ENCODE results near the gene FAM13C.

FAM13C gene

GRCh38 chr10:59360605-59361405 is 1.5 kb downstream of the FAM13C start:
- DNase-seq, result no peak

GRCh38 chr10:59358576-59358975 is 3.8 kb downstream of the FAM13C start:
- no peak for DNase-seq

DNA sequence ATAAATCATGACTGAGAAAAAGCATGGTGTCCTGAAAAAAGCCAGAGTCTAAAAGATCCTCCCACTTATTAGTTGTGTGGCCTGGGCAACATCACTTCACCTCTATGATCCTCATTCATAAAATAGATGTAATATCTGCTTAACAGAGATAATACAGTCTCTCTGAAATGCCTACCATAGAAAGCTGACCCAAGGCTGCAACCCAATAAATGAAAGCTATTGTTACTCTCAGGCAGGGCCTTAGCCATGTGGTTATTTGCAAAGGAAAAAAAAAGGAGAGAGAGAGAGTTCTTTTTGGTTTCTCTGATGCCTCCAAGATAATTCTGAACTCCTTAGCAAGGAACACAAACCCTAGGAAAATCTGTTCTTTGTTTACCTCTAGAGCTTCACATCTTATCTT is 7.9 kb downstream of the FAM13C start:
- DNase-seq, result no peak

GRCh38 chr10:59350558-59350957 is 11.8 kb downstream of the FAM13C start:
- DNase-seq, result no peak

- DNase-seq, result no peak
These were observed 16.0 kb downstream of the FAM13C start for GRCh38 chr10:59346321-59346720.

- DNase-seq, result no peak
These were observed 19.6 kb downstream of the FAM13C start for GRCh38 chr10:59342723-59343122.

GRCh38 chr10:59342000-59342399 is 20.3 kb downstream of the FAM13C start:
- DNase-seq, result no peak

DNA sequence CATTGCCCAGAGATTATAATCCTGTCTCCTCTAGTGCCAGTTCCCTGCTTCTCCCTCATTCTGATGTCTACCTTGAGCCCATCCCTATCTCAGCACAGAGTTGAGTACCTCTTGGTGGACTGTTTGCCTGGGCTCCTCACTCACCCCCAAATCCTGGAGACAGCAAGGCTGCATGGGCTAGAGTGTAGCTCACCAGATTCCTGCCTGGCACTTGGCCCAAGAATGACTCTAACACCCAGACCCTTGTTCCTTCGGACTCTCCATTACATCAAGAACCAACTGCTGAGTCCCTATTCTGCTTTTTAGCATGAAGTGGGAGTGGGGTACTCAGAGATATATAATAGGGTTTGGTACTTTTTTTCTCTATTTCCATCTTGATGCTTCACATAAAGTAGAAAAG is 22.1 kb downstream of the FAM13C start:
- DNase-seq, result no peak

GRCh38 chr10:59339351-59339750 is 23.0 kb downstream of the FAM13C start:
- no peak for DNase-seq

DNA sequence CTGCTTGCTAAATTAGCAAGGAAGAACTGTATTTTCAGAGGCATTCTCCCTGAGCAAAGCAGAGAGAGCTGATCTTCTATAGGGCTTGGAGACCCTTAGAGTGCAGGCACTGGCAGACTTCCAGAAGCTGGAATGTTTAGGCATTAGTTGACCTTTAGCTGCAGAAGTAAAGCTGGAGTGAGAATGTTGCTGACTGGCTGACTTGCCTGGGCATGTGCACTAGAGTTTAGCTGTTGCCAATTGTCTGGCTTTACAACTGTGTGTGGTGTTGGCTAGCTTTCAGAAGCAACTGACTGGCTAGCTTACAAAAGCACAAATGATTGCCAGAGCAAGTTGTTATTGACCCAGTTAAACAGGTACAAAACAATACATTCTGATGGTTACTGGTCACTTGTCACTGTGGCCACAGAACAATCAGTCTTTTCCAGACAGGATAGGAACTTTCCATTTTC is 25.1 kb downstream of the FAM13C start:
- peak; percentile 75 for DNase-seq

GRCh38 chr10:59336632-59337031 is 25.7 kb downstream of the FAM13C start:
- no peak for DNase-seq

GRCh38 chr10:59335497-59335896 is 26.9 kb downstream of the FAM13C start:
- DNase-seq, result no peak

DNA sequence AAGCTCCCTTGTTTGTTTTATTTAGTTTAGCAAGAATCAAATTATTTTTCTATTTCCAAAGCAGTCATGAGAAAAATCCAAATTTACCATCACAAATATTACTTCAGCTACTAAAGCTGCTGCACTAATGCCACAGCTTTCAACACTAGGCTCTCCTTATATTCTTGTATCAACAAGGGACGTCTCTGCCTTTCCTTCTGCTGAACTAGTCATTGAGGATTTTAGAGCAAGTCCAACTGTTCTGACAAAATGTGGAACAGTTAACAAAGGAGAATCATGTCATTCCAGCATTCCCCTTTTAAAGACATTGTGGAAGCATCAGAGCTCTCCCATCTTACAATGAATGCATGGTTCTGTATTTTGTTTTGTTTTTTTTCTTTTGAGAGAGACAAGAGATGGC is 28.6 kb downstream of the FAM13C start:
- no peak for DNase-seq

GRCh38 chr10:59332581-59332980 is 29.8 kb downstream of the FAM13C start:
- DNase-seq, result no peak

GRCh38 chr10:59331661-59332060 is 30.7 kb downstream of the FAM13C start:
- DNase-seq, result no peak

DNA sequence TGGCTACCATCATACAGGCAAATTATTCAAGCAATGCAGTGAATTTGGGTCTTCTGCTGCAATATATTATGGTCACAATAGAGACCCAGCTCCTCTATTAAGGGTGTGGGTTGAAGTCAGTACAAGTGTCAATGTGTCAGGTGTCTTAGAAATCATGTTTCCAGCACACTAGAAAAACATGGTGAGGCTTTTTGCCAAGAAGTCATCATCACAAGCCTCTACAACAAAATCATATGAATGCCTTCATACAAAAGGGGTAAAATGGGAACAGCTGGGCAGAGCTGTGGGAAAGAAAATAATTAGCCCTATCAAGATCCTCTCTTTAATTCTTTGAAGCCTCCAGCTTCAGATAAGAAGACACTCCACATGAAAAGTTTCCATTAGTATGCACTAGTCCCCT is 37.2 kb downstream of the FAM13C start:
- DNase-seq, result no peak

GRCh38 chr10:59324597-59324996 is 37.8 kb downstream of the FAM13C start:
- DNase-seq, result no peak

DNA sequence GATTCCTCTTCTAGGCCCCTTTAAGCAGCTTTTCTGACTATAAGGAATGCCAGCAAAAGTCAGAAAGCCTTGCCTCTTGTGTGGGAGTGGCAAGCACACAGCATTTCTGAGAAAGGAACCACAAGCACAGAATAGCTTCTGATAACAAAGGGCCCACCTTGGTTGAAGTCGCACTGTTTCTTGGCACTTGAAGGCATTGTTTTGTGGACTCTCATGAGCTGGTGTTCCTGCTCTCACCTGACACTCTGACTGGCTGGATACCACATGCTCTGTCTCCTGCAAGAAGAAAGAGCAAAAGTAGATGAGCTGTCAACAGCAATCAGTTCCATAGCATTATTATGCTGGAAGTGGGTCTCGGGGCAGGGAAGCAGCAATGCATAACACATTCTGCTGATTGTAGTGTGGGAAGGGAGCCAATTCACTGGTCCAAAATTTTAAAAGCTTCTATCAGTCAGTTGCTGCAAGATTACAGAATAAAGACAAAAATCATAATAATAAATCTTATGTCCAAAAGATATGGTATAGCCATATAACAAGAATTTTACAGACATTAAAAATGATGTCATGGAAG is 38.4 kb downstream of the FAM13C start:
- no peak for DNase-seq

GRCh38 chr10:59323036-59323459 is 39.3 kb downstream of the FAM13C start:
- no peak for DNase-seq

DNA sequence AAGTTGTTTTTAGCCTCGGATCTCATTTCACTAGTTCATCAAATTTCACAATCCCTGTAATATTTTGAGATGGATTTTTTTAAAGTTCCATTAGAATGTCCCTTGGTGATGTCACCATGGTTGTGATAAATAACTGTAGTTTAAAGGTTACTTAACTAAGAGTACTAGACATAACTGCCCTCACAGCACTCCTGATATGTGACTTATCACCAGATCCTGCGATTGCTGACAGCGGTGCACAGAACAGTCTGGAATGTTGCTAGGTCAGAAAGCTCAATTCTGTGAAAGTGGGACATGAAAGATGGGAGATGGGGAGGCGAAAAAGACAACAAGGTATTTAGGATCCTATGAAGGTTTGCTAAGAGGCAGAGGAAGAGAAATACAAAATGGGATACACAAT is 40.2 kb downstream of the FAM13C start:
- DNase-seq, result no peak

DNA sequence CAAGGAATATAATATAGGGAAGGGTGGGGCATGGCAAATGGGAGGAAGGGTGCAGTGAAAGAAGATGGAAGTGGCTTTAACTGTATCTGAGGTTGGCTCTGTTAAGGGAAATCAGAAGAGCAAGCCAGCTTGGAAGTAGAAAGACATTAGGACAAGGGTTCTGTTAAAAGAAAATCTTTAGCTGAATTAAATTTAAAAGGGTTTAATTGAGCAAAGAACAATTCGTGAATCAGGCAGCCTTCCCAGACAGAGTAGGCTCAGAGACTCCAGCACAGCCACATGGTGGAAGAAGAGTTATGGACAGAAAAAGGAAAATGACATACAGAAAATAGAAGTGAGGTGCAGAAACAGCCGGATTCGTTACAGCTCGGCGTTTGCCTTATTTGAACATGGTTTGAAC is 42.0 kb downstream of the FAM13C start:
- DNase-seq, result no peak

GRCh38 chr10:59319854-59320253 is 42.5 kb downstream of the FAM13C start:
- no peak for DNase-seq

GRCh38 chr10:59317066-59317465 is 45.3 kb downstream of the FAM13C start:
- DNase-seq, result no peak

- DNase-seq, result no peak
These were observed 46.9 kb downstream of the FAM13C start for GRCh38 chr10:59315465-59315864.

- no peak for DNase-seq
These were observed 48.1 kb downstream of the FAM13C start for GRCh38 chr10:59314268-59314667.
